Psoas muscle (tissue), 8 donors: Measurements from ENCODE around the gene CDKL4. TPM values are rescaled to one million over a fixed set of nuclear protein-coding genes. Genes with fewer than 3 reads are reported as not detected.

Experiments used
- ATAC-seq, 4 donors: fragments of 200-7000 bp; cut with Tn5 transposase; one replicate each; pipeline ENCODE4 v1.9.1; 2020; ENCODE audit warnings: moderate library complexity in 3 of 4, mild to moderate bottlenecking in 2 of 4
- DNase-seq, 2 donors: peaks; one replicate each; pipeline ENCODE4 v3.0.0-alpha.2; 2020
- H3K27ac ChIP-seq: fragments of 200-600 bp; one replicate; pipeline ENCODE4 v1.8.0; 2022
- H3K27me3 ChIP-seq, 3 donors: fragments of 200-600 bp in 1 of 3; one replicate each; pipeline versions ENCODE4 v1.6.1 to v1.8.0; 2013 to 2022; ENCODE audit warnings: low read length in 2 of 3, mild to moderate bottlenecking in 2 of 3, moderate library complexity in 1 of 3; ENCODE audit not compliant: insufficient read depth in 3 of 3
- H3K36me3 ChIP-seq, 2 donors: fragments of 200-600 bp in 1 of 2; one replicate each; pipeline versions ENCODE4 v1.6.1 to v1.8.0; 2013 to 2022; ENCODE audit warnings: low read depth in 1 of 2, mild to moderate bottlenecking in 1 of 2, moderate library complexity in 1 of 2; ENCODE audit not compliant: insufficient read depth in 1 of 2
- H3K4me1 ChIP-seq: fragments of 200-600 bp; one replicate; pipeline ENCODE4 v1.8.0; 2022
- H3K4me3 ChIP-seq: fragments of 200-600 bp; one replicate; pipeline ENCODE4 v1.8.0; 2022; ENCODE audit warnings: mild to moderate bottlenecking
- H3K9me3 ChIP-seq: fragments of 200-600 bp; one replicate; pipeline ENCODE4 v1.8.0; 2022
- CTCF ChIP-seq: fragments of 200-600 bp; IDR thresholded peaks from one replicate; pipeline ENCODE4 v1.8.0; 2022; ENCODE audit warnings: antibody characterized with exemption
- WGBS, 3 donors: extraction: QIAGEN DNeasy Blood & Tissue Kit; methylation state at CpG; one replicate each; pipeline versions ENCODE4 v1.1.6 to v1.1.7; 2013; 5-methylcytosine and 5-hydroxymethylcytosine counted together
- intact Hi-C, 2 donors: fragments of 100-400 bp; cut with DNase I; formaldehyde crosslinking; loops; one replicate each; pipeline versions ENCODE4 v1.11.0 to v1.14.2; 2022
- polyA plus RNA-seq, 3 donors: library from polyadenylated mRNA; stranded (reverse); fragments of 200-250 nt; gene quantifications; one replicate each; pipeline ENCODE4 v1.2.3, GENCODE V29; 2013
- total RNA-seq, 4 donors: library from RNA; stranded (reverse); fragmentation: NEBNext Ultra II Directional in 2 of 4; extraction: Animal tissue kit (Norgen Biotek cat#: 25700) in 2 of 4; gene quantifications; one replicate each; pipeline versions ENCODE4 v1.2.1 to v1.2.4, GENCODE V29; 2021 to 2023
- donor health status: healthy with polysubstance abuse.
- donor health status: DM: no; HTN: no; CAD: no; lungs with moderate emphysema.
- donor health status: Bipolar disorder and iron deficiency.
- donor health status: healthy.
- donor health status: DM: yes; HTN: yes; CAD: no.
- donor health status: DM: no; HTN: no; CAD: no.
- donor health status: DM: no; HTN: no; CAD: no.
- donor health status: DM: yes; HTN: yes; CAD: no.

CDKL4 gene
- total and polyA plus RNA-seq, 7 donors = 0.06 to 0.99 (median 0.44) TPM; not detected in 3

GRCh38 chr2:39127973-39128372 is 115.8 kb downstream of the CDKL4 start:
- no peak overlapping the region for H3K27ac ChIP-seq
- no peaks in the 10 kb centered on the region for H3K9me3 ChIP-seq
- no peaks in the 10 kb centered on the region for H3K27me3 ChIP-seq
- H3K4me1 ChIP-seq = peaks cover 14% of the 10 kb centered on the region
- DNase-seq = no peak
- WGBS, 3 donors = 58 to 72% (median 62%) methylated on average over 1 of the region's 1 CpG
- ATAC-seq = no peak
- H3K36me3 ChIP-seq = no peaks in the 10 kb centered on the region
- H3K4me3 ChIP-seq = no peak overlapping the region
- intact Hi-C loops = no loop called here
- TF ChIP-seq CTCF = no peak

Other genes starting within 250 kb of the CDKL4 start
- gene SOS1, start 122.9 kb downstream of the CDKL4 start, total RNA-seq = 10 to 100 TPM; 25.4 to 35.7 (median 33.1) TPM
- 10 to 100 TPM in 1 of 3 donors, 1 to 10 TPM in 2; 4.9 to 24.7 (median 8.0) TPM for gene SOS1, start 122.9 kb downstream of the CDKL4 start, polyA plus RNA-seq
- 10 to 100 TPM; 31.0 to 47.7 (median 37.4) TPM for gene MAP4K3, start 193.3 kb upstream of the CDKL4 start, total RNA-seq
- 10 to 100 TPM in 2 of 3 donors, 1 to 10 TPM in 1; 8.4 to 23.8 (median 15.4) TPM for gene MAP4K3, start 193.3 kb upstream of the CDKL4 start, polyA plus RNA-seq